Measurements from ENCODE around the gene TLR6.

DNA sequence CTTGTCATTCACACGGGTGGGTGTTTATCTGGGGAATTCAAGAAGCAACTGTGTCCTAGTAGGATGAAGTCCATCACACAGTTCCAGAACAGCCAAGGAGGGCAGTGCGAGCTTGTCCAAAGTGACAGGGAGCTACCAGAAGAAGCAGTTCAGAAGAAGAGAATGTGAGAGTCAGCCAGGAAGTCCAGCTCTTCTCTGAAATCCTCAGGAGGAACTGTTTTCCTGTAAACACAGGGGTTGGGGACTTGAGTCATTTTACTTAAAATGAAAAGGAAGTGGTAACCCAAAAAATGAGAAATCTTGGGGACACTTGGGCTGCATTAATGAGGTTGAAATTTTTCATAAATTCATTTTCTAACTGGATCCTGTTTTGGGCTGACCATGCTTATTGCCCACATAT, 65.6 kb downstream of the TLR6 start:
- TF ChIP-seq POLR2A (IDR thresholded peaks at IDR 0.05) (no peak), CTCF (IDR thresholded peaks at IDR 0.05) (no peak)
